T-helper 17 cell (primary cell): Measurements from ENCODE around the gene TMEM233. TPM values are rescaled to one million over a fixed set of nuclear protein-coding genes. Genes with fewer than 3 reads are reported as not detected.
"Not testable (repeated sequence)": the region's sequence is repeated elsewhere in the genome, so short reads cannot be mapped to it uniquely, and the experiment has no call there.

Source experiments
- ATAC-seq: fragments of 150-1000 bp; cut with Tn5 transposase; 2 replicates; pipeline ENCODE4 v1.10.0; 2021; ENCODE audit warnings: mild to moderate bottlenecking, moderate library complexity
- DNase-seq, 3 donors: peaks; one replicate each; pipeline versions ENCODE4 v3.0.0 to v3.0.0-alpha.2; 2020 to 2021
- H3K9me3 ChIP-seq: one replicate; pipeline ENCODE4 v1.7.0; 2013; ENCODE audit warnings: low read length, mild to moderate bottlenecking; ENCODE audit not compliant: control insufficient read depth, poor library complexity, severe bottlenecking
- H3K27ac Mint-ChIP-seq: one replicate; pipeline ENCODE4 v1.8.0; 2022; ENCODE audit warnings: mild to moderate bottlenecking, moderate library complexity, mixed read lengths
- H3K27me3 Mint-ChIP-seq: one replicate; pipeline ENCODE4 v1.8.0; 2022; ENCODE audit warnings: mixed read lengths
- H3K36me3 Mint-ChIP-seq: one replicate; pipeline ENCODE4 v1.8.0; 2022; ENCODE audit warnings: low read depth, mixed read lengths
- H3K4me1 Mint-ChIP-seq: one replicate; pipeline ENCODE4 v1.8.0; 2022; ENCODE audit warnings: mild to moderate bottlenecking, mixed read lengths
- H3K4me3 Mint-ChIP-seq: one replicate; pipeline ENCODE4 v1.8.0; 2022; ENCODE audit warnings: mild to moderate bottlenecking, moderate library complexity, mixed read lengths
- total RNA-seq, 4 donors: library from RNA in 2 of 4; stranded (reverse) in 2 of 4; gene quantifications; one replicate each; pipeline ENCODE4 v1.2.3 and lab custom pipeline; 2022 to 2026

The TMEM233 gene
- total RNA-seq, 2 donors from 2014 or later = not detected

GRCh38 chr12:119618328-119618896 lies 24.8 kb downstream of the TMEM233 start:
- H3K27ac Mint-ChIP-seq, H3K4me1 Mint-ChIP-seq, H3K9me3 ChIP-seq, ATAC-seq, DNase-seq, H3K4me3 Mint-ChIP-seq, H3K36me3 Mint-ChIP-seq: not testable (repeated sequence)
- H3K27me3 Mint-ChIP-seq = peaks cover 60% of the 10 kb centered on the region

GRCh38 chr12:119620490-119620889 lies 26.9 kb downstream of the TMEM233 start:
- no peak for ATAC-seq
- no peaks in the 10 kb centered on the region for H3K4me1 Mint-ChIP-seq
- peaks cover 61% of the 10 kb centered on the region for H3K27me3 Mint-ChIP-seq

GRCh38 chr12:119621878-119622277 lies 28.3 kb downstream of the TMEM233 start:
- H3K4me3 Mint-ChIP-seq = no peak overlapping the region
- no peak for DNase-seq
- ATAC-seq = no peak
- H3K4me1 Mint-ChIP-seq = no peaks in the 10 kb centered on the region
- H3K36me3 Mint-ChIP-seq = peaks cover 2% of the 10 kb centered on the region
- no peaks in the 10 kb centered on the region for H3K9me3 ChIP-seq
- H3K27ac Mint-ChIP-seq = no peak overlapping the region
- peaks cover 61% of the 10 kb centered on the region for H3K27me3 Mint-ChIP-seq

More at GRCh38 chr12:119620490-119620889, 26.9 kb downstream of the TMEM233 start:
- H3K4me3 Mint-ChIP-seq = no peak overlapping the region
- no peak overlapping the region for H3K27ac Mint-ChIP-seq
- DNase-seq = no peak
- no peaks in the 10 kb centered on the region for H3K9me3 ChIP-seq
- peaks cover 2% of the 10 kb centered on the region for H3K36me3 Mint-ChIP-seq

- H3K4me3 Mint-ChIP-seq = no peak overlapping the region
- no peaks in the 10 kb centered on the region for H3K36me3 Mint-ChIP-seq
- no peak overlapping the region for H3K27ac Mint-ChIP-seq
- no peaks in the 10 kb centered on the region for H3K4me1 Mint-ChIP-seq
- H3K27me3 Mint-ChIP-seq = peaks cover 55% of the 10 kb centered on the region
- no peaks in the 10 kb centered on the region for H3K9me3 ChIP-seq
- DNase-seq = no peak
- no peak for ATAC-seq
These were observed 31.4 kb downstream of the TMEM233 start for GRCh38 chr12:119624966-119625365.

GRCh38 chr12:119627019-119627643 lies 33.6 kb downstream of the TMEM233 start:
- H3K4me1 Mint-ChIP-seq = no peaks in the 10 kb centered on the region
- no peak for ATAC-seq
- no peaks in the 10 kb centered on the region for H3K36me3 Mint-ChIP-seq
- DNase-seq = no peak
- no peak overlapping the region for H3K4me3 Mint-ChIP-seq
- peaks cover 59% of the 10 kb centered on the region for H3K27me3 Mint-ChIP-seq
- no peaks in the 10 kb centered on the region for H3K9me3 ChIP-seq
- H3K27ac Mint-ChIP-seq = no peak overlapping the region

- Mint-ChIP-seq H3K27me3 (peaks cover 57% of the 10 kb centered on the region), H3K4me3 (no peak overlapping the region), H3K4me1 (no peaks in the 10 kb centered on the region), H3K27ac (no peak overlapping the region), H3K36me3 (no peaks in the 10 kb centered on the region)
- DNase-seq = no peak
- no peaks in the 10 kb centered on the region for H3K9me3 ChIP-seq
- no peak for ATAC-seq
These were observed 34.1 kb downstream of the TMEM233 start for GRCh38 chr12:119627686-119628085.

- no peak for DNase-seq
- H3K4me1 Mint-ChIP-seq = no peaks in the 10 kb centered on the region
These were observed 36.7 kb downstream of the TMEM233 start for GRCh38 chr12:119630223-119630780.

GRCh38 chr12:119630962-119631550 lies 37.5 kb downstream of the TMEM233 start:
- no peak for ATAC-seq
- H3K27me3 Mint-ChIP-seq = peaks cover 53% of the 10 kb centered on the region
- H3K36me3 Mint-ChIP-seq = no peaks in the 10 kb centered on the region

More at GRCh38 chr12:119630223-119630780, 36.7 kb downstream of the TMEM233 start:
- Mint-ChIP-seq H3K27ac (no peak overlapping the region), H3K36me3 (no peaks in the 10 kb centered on the region), H3K27me3 (peaks cover 50% of the 10 kb centered on the region), H3K4me3 (no peak overlapping the region)
- H3K9me3 ChIP-seq = no peaks in the 10 kb centered on the region
- no peak for ATAC-seq

GRCh38 chr12:119631930-119632678 lies 38.5 kb downstream of the TMEM233 start:
- H3K27ac Mint-ChIP-seq = no peak overlapping the region
- no peaks in the 10 kb centered on the region for H3K36me3 Mint-ChIP-seq
- DNase-seq = no peak
- no peak for ATAC-seq
- H3K9me3 ChIP-seq = no peaks in the 10 kb centered on the region
- peaks cover 55% of the 10 kb centered on the region for H3K27me3 Mint-ChIP-seq
- no peak overlapping the region for H3K4me3 Mint-ChIP-seq
- H3K4me1 Mint-ChIP-seq = no peaks in the 10 kb centered on the region

More at GRCh38 chr12:119630962-119631550, 37.5 kb downstream of the TMEM233 start:
- Mint-ChIP-seq H3K4me1 (no peaks in the 10 kb centered on the region), H3K4me3 (no peak overlapping the region), H3K27ac (no peak overlapping the region)
- no peaks in the 10 kb centered on the region for H3K9me3 ChIP-seq
- no peak for DNase-seq

GRCh38 chr12:119634743-119635142 lies 41.2 kb downstream of the TMEM233 start:
- H3K9me3 ChIP-seq = no peaks in the 10 kb centered on the region
- H3K36me3 Mint-ChIP-seq = no peaks in the 10 kb centered on the region
- H3K4me1 Mint-ChIP-seq = no peaks in the 10 kb centered on the region
- ATAC-seq (no peak), DNase-seq (no peak)
- peaks cover 65% of the 10 kb centered on the region for H3K27me3 Mint-ChIP-seq
- H3K27ac Mint-ChIP-seq = no peak overlapping the region
- no peak overlapping the region for H3K4me3 Mint-ChIP-seq

GRCh38 chr12:119642986-119643385 lies 49.4 kb downstream of the TMEM233 start:
- peaks cover 52% of the 10 kb centered on the region for H3K27me3 Mint-ChIP-seq
- DNase-seq (no peak), ATAC-seq (no peak)
- H3K4me3 Mint-ChIP-seq = no peak overlapping the region
- H3K27ac Mint-ChIP-seq = no peak overlapping the region
- peaks cover 3% of the 10 kb centered on the region for H3K4me1 Mint-ChIP-seq
- H3K36me3 Mint-ChIP-seq = no peaks in the 10 kb centered on the region
- H3K9me3 ChIP-seq = no peaks in the 10 kb centered on the region

GRCh38 chr12:119644930-119645329 lies 51.4 kb downstream of the TMEM233 start:
- H3K4me3 Mint-ChIP-seq = no peak overlapping the region
- H3K36me3 Mint-ChIP-seq = no peaks in the 10 kb centered on the region
- H3K4me1 Mint-ChIP-seq = peaks cover 3% of the 10 kb centered on the region
- H3K27me3 Mint-ChIP-seq = peaks cover 55% of the 10 kb centered on the region
- no peak overlapping the region for H3K27ac Mint-ChIP-seq
- no peak for DNase-seq
- H3K9me3 ChIP-seq = no peaks in the 10 kb centered on the region
- no peak for ATAC-seq

GRCh38 chr12:119645535-119646059 lies 52.0 kb downstream of the TMEM233 start:
- no peak for DNase-seq
- Mint-ChIP-seq H3K27me3 (peaks cover 51% of the 10 kb centered on the region), H3K4me3 (no peak overlapping the region), H3K4me1 (peaks cover 3% of the 10 kb centered on the region), H3K27ac (no peak overlapping the region), H3K36me3 (no peaks in the 10 kb centered on the region)
- no peak for ATAC-seq
- no peaks in the 10 kb centered on the region for H3K9me3 ChIP-seq
